Medulla oblongata (tissue), 1 donor: ENCODE results near the gene CDK5.
A peak's percentile ranks its signal among the peaks of the same experiment; 100 is the strongest.

Experiments
- DNase-seq: peaks from one replicate; pipeline ENCODE4 v3.0.0-alpha.2; 2015; ENCODE audit errors: extremely low spot score

CDK5 gene

GRCh38 chr7:151073990-151074389 is 16.3 kb upstream of the CDK5 start:
- no peak for DNase-seq

- no peak for DNase-seq
Measured at GRCh38 chr7:151071032-151071866, 13.6 kb upstream of the CDK5 start.

- no peak for DNase-seq
Measured at GRCh38 chr7:151070574-151070960, 12.9 kb upstream of the CDK5 start.

GRCh38 chr7:151069841-151070573 is 12.3 kb upstream of the CDK5 start:
- DNase-seq: no peak

- no peak for DNase-seq
Measured at GRCh38 chr7:151068069-151068773, 10.5 kb upstream of the CDK5 start.

- no peak for DNase-seq
Measured at GRCh38 chr7:151066273-151066974, 8.7 kb upstream of the CDK5 start.

GRCh38 chr7:151065516-151065915 is 7.8 kb upstream of the CDK5 start:
- DNase-seq: no peak

- DNase-seq: no peak
Measured at GRCh38 chr7:151064993-151065392, 7.3 kb upstream of the CDK5 start.

- DNase-seq: no peak
Measured at GRCh38 chr7:151064454-151064853, 6.8 kb upstream of the CDK5 start.

GRCh38 chr7:151063212-151063561 is 5.5 kb upstream of the CDK5 start:
- no peak for DNase-seq

GRCh38 chr7:151062399-151063211 is 4.9 kb upstream of the CDK5 start:
- no peak for DNase-seq

GRCh38 chr7:151062111-151062398 is 4.4 kb upstream of the CDK5 start:
- no peak for DNase-seq

- no peak for DNase-seq
Measured at GRCh38 chr7:151061213-151062110, 3.8 kb upstream of the CDK5 start.

- peak; percentile 60 for DNase-seq
Measured at GRCh38 chr7:151060416-151061212, 2.9 kb upstream of the CDK5 start.

GRCh38 chr7:151060113-151060415 is 2.4 kb upstream of the CDK5 start:
- no peak for DNase-seq

GRCh38 chr7:151059367-151060112 is 1.8 kb upstream of the CDK5 start, which contains the start of gene SLC4A2:
TSS of gene SLC4A2 (plus strand) at chr7:151059589. CDS start at chr7:151061988, 2,399 bp downstream.
- DNase-seq: peak; percentile 90

GRCh38 chr7:151058781-151059366 is 1.2 kb upstream of the CDK5 start:
- peak; percentile 57 for DNase-seq

- DNase-seq: peak; percentile 100
Measured at GRCh38 chr7:151057989-151058780, 488 bp upstream of the CDK5 start.
